ENCODE results near the gene ACAA2.

GRCh38 chr18:49819823-49820671 lies 6.7 kb upstream of the ACAA2 start:
- no peak for TF ChIP-seq POLR2A (IDR thresholded peaks at IDR 0.05)
- TF ChIP-seq CTCF (IDR thresholded peaks at IDR 0.05): no peak
